NCI-H187 treated with DMSO at 0.1 percent for 48 hours (cell line): Measurements from ENCODE around the gene MAP7D3.

ENCODE experiments used
- DNase-seq: peaks from one replicate; lab custom pipeline; 2025; lab: John Stamatoyannopoulos, UW

The MAP7D3 gene

GRCh38 chrX:136205882-136206380 lies 45.3 kb downstream of the MAP7D3 start:
- no peak for DNase-seq

DNA sequence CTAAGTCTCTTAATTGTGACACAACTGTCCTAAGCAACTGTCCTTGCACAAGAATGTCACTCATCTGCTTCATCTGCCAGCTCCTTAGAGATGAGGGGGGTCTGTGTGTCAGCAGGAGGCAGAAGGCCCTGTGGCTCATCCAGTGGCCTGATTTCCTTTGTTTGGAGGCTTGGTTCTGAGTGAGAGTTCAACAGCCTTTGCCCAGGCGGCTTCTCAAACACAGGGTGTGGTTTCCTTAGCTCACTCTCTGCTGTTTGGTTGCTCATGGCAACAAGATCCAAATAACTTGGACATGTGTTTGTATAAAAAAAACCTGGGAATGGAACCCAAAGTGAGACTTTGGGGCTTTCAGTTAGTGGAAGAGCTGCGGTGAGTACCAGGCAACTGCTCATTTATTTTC lies 46.6 kb downstream of the MAP7D3 start:
- DNase-seq: no peak

DNA sequence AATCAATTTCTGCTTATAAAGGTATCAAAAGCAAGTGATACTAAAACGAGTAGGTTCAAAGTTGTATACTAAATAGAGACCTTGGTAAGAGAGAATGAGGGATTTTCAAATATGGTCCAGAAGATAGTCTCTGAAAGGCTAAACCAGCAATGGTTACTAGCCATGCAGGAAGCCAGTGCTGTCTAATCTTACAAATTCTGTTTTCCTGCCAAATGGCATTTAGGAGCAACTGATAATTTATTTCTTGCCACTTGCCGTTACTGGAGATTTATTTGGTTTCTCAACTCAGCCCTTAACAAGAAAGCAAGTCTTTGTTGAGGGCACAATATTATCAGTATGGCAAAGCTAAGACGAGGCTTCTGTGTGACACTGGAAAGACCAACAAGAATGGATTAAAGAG lies 47.2 kb downstream of the MAP7D3 start:
- DNase-seq: no peak

DNA sequence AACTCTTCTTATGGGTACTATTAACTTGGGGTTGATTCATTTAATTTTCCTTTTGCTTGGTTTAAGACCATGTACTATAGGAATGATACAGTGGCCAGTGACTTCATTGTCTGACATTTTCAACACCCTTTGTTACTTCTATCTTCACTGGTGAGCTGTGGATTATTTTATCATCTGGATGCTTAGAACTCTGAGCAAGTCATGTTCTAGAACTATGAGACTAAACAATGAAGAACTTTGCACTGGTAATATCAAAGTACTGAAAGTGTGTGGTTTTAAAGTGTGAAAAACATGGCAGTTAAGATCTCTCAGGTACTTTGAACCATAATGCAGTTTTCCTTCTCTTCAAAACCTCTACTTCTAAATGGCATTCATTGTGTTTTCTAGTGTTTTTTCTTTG lies 47.8 kb downstream of the MAP7D3 start:
- no peak for DNase-seq

- no peak for DNase-seq
Measured at GRCh38 chrX:136202889-136203288, 48.3 kb downstream of the MAP7D3 start.

DNA sequence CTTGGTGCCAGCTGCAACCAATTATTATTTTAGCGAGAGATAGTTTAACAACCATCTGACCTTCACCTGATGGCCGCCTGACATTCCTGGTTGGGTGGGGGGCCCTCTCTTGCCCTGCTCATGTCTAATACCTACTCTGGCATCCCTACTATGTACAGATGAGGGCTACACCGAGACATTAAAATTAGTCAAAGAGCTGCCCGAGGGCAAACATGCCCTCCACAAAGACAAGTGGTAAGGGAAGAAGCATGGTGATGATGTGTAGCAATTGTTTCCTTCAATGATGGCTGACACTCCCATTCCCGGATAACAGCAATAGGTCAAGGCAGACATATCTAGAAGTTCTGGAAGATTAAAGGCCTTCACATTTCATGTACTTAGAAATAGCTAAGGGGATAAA lies 49.6 kb downstream of the MAP7D3 start:
- no peak for DNase-seq

DNA sequence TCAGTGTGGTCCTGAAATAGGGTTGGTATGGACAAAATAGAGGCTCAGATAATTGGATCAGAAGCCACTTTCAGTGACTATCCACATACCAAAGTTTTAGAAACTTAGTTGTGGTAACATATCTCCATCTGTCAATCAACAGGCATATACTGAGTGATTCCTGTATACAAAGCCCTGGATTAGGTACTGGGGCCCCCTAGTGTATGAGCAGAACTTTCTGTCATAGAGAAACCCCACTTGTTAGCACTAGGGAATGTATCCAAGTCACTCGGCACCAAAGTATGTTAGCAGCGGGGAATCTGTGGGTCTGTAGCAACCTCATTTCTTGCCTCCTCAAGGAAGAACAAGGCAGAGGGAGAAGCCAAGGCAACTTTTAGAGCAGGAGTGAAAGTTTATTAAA lies 50.7 kb downstream of the MAP7D3 start:
- DNase-seq: no peak

DNA sequence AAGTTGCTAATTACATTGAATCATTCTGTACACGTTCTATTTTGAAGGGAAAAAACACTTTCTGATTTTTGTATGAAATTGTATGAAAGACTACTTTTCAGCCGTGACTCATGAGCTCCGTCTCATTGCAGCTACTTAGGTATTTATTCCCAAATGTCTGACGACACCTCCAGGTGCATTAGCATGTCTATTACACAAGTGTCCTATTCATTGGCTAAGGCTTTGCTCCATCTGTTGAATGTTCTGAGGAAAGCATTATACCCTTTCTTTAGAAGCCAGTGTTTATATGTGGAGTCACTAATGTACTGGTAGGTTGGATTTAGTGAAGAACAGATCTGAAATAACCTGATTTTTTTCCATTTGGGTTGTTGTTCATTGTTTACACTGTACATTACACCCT lies 51.8 kb downstream of the MAP7D3 start:
- DNase-seq: no peak

DNA sequence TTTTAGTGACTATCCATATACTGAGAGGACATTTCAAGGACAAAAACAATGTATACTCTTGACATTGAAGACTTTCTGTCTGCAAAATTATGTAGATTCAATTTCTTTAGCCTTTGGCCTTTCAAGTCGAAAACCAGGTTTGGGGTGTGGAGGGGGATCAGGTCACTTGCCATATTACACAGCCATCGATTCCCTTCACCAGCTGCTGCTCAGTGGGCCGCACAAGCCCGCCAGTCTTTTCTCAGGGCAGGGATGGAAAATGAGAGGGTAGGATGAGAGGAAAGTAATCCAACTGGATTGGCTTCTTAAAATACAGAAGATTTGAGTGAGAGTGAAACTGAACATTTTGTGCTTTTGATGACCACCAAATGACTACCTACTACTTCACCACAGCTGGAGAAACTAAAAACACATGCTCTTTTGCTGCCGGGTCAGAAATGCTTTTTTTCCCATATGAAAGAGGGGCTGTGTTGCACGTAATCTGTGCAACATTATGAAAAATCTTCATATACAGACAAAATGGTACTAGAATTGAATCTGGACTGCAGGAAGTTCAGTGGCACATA lies 52.4 kb downstream of the MAP7D3 start:
- no peak for DNase-seq

- DNase-seq: no peak
Measured at GRCh38 chrX:136198010-136198409, 53.2 kb downstream of the MAP7D3 start.

GRCh38 chrX:136196691-136197155 lies 54.5 kb downstream of the MAP7D3 start:
- no peak for DNase-seq

GRCh38 chrX:136195247-136195646 lies 56.0 kb downstream of the MAP7D3 start:
- no peak for DNase-seq

- DNase-seq: no peak
Measured at GRCh38 chrX:136194536-136194935, 56.7 kb downstream of the MAP7D3 start.

DNA sequence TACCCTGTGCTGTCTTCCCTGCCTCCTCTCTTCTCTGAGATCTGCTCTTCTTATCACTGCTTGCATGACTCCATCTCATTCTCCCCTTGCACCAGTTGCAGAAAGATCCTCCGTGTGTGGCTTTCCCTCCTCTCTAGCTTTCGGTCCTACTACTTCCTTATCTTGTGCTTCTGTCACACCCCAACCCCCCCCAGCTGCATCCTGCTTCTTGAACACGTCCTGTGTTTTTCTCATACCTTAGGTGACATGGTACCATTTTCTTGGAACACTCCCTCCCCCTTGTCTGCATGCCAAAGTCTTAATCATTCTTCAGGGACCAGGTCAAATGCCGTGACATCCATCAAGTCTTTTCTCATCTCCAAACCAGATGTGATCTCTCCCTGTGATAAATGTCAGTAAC lies 57.4 kb downstream of the MAP7D3 start:
- DNase-seq: no peak

DNA sequence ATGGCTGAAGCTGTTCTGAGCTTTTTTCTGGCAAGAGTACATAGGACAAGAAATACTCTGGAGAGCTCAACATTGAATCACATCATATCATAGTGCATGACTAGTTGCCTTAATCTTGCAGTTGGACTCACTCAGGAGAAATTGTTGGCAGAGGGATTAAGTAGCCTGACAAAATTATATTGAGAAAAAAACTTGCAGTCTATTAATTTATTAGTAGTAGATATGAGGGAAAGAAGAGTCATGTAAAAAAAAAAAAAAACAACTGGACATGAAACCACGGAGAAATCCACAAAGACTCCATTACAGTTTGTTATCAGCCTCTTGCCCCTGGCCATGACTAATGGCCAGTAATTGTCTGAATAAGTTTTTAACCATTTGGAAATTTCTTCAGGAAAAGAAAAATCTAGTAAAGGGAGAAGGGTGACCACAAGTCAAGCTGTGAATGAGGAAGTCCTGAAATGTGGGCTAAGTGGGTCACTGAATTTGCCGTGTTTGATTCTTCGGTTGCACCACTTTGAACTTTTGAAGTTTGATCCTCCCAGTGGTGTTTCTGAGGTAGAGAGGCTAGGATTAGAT lies 58.3 kb downstream of the MAP7D3 start:
- no peak for DNase-seq

DNA sequence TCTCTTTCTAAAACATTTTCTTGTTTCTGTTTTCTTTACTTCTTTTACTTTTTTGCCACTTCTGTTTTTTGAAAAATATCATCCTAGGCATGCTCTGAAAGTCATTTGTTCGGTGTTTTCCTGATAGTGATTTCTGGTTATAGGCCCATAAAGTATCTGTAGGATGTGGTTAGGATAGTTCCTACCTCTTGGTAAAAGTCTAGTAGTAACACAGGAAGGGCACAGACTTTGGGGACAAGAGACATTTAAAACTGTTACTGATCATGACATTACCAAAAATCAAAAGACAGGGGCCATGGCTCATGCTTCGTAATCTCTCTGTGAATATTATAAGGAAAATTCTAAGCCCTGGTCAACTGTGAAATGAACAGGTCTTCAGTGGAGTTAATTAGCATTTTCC lies 59.1 kb downstream of the MAP7D3 start:
- DNase-seq: no peak

GRCh38 chrX:136191171-136191570 lies 60.0 kb downstream of the MAP7D3 start:
- DNase-seq: no peak

- no peak for DNase-seq
Measured at GRCh38 chrX:136190038-136190713, 61.0 kb downstream of the MAP7D3 start.

GRCh38 chrX:136189222-136189621 lies 62.0 kb downstream of the MAP7D3 start:
- DNase-seq: no peak

DNA sequence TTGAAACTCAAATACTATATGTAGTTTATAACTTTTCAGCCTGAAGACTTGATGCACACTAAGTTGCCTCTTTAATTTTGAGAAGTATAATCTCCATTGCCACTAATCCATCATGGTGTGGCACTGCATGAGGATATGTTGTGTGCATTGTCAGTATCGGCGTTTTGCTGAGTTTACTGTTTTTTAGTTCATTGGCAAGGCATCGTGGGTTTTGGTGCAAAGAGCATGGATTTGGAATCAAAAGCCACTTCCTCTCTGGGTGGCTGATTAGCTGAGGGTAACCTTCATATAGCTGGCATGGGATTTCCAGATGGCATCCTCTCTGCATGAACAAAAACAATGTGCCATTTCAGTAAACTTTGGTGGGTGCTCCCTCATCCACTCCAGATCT lies 65.2 kb downstream of the MAP7D3 start:
- DNase-seq: no peak

DNA sequence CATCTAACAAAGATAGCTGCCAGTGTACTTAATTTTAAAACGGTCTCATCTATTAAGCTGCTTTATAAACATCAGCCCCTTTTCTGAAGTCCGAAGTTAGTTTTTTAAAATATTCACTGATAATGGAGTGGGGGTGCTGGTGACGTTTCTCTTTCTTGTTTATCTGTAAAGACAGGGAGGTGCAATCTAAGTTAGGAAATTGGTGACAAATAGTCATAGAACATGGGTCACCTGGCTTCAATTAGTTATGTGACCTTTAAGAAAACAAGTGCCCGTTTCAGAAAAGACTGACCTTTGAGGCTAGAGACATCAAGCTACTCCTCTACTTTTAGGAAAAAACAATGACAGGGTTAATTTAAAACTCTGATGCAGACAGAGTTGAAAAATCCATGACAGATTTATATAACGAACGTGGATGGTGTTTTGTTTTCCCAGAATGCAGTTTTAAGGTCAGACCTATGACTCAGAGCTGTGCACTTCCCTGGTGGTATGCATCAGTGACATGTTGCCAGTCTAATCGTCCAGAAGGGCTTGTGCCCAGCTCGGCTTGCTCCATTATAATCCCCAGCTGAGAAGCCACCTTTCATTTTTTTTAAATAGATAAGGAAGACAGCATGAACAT lies 65.7 kb downstream of the MAP7D3 start:
- DNase-seq: no peak

- DNase-seq: no peak
Measured at GRCh38 chrX:136183917-136184316, 67.3 kb downstream of the MAP7D3 start.

GRCh38 chrX:136183172-136183571 lies 68.0 kb downstream of the MAP7D3 start:
- no peak for DNase-seq
